Keratinocyte (primary cell): ENCODE results near the gene LRRTM1.

ENCODE experiments used
- EZH2 ChIP-seq: IDR thresholded peaks from one replicate; pipeline ENCODE4 v1.6.1; 2012; ENCODE audit warnings: inconsistent platforms, mild to moderate bottlenecking, low read length, moderate library complexity
- TF ChIP-seq, protein P1 (sequence below), 3 experiments: IDR thresholded peaks in 1 of 3; conservative IDR thresholded peaks in 1 of 3; optimal IDR thresholded peaks in 1 of 3; 2 replicates in 2 of 3; 3 replicates in 1 of 3; pipeline versions ENCODE3 to v1.5.1; 2011; ENCODE audit warnings: low read length in 3 of 3, mild to moderate bottlenecking in 3 of 3, moderate library complexity in 2 of 3, control low read depth in 1 of 3, inconsistent platforms in 1 of 3; ENCODE audit not compliant: insufficient read depth in 2 of 3; ENCODE audit errors: extremely low read depth in 1 of 3

DNA sequence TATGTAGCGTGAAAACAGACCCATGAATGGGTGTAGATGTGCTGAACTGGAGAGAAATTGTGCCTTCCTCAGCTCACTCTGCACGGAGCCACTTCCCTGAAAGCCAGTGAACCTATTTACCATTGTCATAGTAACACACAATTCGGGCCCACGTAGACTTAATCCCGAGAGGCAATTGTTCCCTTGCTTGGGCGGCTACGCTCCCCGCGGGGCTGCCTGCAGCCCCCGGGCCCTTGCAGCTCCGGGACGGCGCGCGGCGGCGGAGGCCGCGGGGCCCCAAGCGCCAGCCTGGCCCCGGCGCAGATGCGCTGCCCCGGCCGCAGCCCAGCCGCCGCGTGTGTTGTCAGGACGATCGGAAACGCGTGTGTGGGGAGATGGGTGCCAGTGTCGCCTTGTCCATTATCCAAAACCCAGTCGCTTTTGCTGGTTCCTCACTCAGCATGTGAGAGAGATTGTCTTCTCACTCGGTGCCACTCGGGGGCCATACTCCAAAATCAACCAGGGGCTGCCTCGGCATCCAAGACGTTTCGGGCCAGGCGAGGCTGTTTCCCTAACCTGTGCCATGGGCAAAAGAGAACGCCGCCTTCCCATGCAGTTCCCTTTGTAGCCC, 17.9 kb upstream of the LRRTM1 start:
- TF ChIP-seq, protein P1, sequence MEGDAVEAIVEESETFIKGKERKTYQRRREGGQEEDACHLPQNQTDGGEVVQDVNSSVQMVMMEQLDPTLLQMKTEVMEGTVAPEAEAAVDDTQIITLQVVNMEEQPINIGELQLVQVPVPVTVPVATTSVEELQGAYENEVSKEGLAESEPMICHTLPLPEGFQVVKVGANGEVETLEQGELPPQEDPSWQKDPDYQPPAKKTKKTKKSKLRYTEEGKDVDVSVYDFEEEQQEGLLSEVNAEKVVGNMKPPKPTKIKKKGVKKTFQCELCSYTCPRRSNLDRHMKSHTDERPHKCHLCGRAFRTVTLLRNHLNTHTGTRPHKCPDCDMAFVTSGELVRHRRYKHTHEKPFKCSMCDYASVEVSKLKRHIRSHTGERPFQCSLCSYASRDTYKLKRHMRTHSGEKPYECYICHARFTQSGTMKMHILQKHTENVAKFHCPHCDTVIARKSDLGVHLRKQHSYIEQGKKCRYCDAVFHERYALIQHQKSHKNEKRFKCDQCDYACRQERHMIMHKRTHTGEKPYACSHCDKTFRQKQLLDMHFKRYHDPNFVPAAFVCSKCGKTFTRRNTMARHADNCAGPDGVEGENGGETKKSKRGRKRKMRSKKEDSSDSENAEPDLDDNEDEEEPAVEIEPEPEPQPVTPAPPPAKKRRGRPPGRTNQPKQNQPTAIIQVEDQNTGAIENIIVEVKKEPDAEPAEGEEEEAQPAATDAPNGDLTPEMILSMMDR (optimal IDR thresholded peaks at IDR 0.05 in 1 of 3, IDR thresholded peaks at IDR 0.05 in 1 of 3, conservative IDR thresholded peaks at IDR 0.05 in 1 of 3; ENCODE audit: extremely low read depth in 1 of 3, insufficient read depth in 2 of 3, low read length in 3 of 3) = no peak
- TF ChIP-seq EZH2 = no peak
